ENCODE measurements around the gene UBA7.

Gene UBA7

DNA sequence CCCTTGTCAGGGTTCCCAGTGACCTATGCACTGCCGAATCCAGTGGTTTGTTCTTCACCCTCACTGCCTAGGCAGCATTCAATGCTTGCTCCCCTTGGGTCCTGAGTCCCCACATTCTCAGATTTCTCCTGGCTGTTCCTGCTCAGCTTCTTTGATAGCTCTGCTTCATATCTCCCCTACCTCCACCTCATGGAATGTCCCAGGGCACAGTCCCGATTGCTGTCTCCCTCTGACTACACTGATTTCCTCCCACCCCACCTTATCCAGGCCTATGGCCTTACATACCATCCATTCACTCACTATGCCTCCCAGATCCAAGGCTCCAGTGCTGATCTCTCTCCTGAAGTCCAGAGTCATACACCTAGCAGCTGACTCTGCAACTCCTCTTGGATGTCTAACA lies 12.6 kb downstream of the UBA7 start:
- FAIRE-seq = no peak
- no peak for TF ChIP-seq POLR2A (IDR thresholded peaks at IDR 0.05; ENCODE audit: low read depth, low read length)
- DNase-seq (ENCODE audit: insufficient read length, low spot score) = no peak

DNA sequence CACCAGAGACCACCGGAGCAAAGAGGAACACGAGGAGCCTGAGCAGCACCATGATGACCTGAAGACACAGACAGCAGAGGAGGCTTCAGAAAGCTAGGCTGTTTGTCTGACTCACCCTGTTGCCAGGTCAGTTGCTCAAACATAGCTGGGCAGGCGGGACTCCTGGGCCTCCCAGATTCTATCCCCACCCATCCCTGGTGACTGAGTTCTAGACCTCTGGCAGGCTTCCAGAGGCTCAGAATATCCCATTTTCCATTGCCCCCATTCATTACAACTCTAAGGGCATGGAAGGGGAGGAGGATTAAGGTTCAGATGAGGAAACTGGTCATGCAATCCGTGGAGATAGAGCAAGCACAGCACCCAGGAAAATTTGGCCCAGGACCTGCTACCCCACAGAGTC lies 14.0 kb downstream of the UBA7 start, which contains the start of gene CDHR4:
Gene CDHR4, minus strand, starts transcription at position 113 of the 400 bp plus-strand sequence. Its CDS starts 61 bp downstream, at position 52.
- TF ChIP-seq POLR2A (IDR thresholded peaks at IDR 0.05; ENCODE audit: low read depth, low read length) = no peak
- FAIRE-seq (peak; percentile 27), DNase-seq (ENCODE audit: insufficient read length, low spot score) (peak; percentile 91)

DNA sequence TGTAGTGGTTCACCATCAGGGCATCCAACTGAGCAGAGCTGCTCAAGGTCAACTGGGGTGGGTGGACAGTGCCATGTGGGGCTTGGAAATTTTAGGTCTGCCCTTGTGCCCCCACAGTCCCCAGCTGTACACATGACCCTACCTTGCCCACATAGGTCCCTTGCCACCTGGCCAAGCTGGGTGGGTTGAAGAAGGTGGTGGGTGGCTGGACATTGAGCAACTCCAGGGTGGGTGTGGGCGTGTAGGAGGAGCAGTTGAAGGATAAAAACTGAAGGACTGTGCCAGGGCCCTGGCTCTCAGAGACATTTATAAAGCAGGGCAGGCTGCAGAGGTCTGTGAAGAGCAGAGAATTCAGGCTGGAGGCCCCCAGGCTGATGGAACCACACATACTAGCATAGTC lies 14.6 kb downstream of the UBA7 start:
- no peak for DNase-seq (ENCODE audit: insufficient read length, low spot score)
- FAIRE-seq = no peak
- no peak for TF ChIP-seq POLR2A (IDR thresholded peaks at IDR 0.05; ENCODE audit: low read depth, low read length)

DNA sequence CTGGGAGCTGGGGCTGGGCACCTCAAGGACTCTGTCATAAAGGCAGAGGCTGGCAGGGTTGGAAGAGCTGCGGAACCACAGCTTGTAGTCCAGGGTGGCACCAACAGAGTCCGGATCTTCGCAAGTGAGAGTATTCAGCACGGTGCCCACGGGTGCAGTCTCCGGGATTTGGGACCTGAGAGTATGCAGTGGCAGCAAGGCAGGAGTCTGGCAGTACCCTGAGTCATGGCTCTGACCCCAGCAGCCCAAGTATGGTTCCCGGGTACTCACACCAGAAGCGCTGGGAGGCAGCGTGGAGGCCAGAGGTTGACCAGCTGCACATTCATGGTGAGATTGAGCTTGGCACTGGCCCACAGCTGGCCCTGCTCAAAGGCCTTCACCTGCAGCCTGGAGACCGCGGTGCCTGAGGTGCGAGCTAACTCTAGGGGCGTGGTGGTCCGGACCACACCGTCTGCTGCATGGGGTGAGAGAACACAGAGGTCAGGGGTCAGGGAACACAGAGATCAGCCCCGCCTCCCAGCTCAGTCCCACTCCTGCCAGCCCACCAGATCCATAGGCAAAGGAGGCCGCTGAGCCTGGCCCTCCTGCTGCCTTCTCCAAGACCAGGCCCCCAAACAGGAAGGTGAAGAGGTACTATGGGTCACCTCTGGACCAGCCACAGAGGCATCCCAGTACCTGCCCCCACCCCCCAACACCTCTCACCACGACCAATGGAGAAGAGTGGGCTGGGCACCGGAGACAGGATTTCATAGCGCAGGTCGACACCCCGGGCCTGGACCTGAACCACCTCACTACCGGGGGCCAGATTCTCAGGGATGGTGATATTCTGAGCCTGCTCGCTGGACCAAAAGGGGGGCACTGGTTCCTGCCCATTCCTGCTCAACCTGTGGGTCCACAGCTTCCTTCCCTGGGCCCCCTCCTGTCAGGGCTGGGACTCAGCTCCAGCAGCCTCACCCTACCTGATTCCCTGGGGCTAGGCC lies 18.5 kb downstream of the UBA7 start:
- no peak for TF ChIP-seq POLR2A (IDR thresholded peaks at IDR 0.05; ENCODE audit: low read depth, low read length)
- FAIRE-seq (no peak), DNase-seq (ENCODE audit: insufficient read length, low spot score) (no peak)

DNA sequence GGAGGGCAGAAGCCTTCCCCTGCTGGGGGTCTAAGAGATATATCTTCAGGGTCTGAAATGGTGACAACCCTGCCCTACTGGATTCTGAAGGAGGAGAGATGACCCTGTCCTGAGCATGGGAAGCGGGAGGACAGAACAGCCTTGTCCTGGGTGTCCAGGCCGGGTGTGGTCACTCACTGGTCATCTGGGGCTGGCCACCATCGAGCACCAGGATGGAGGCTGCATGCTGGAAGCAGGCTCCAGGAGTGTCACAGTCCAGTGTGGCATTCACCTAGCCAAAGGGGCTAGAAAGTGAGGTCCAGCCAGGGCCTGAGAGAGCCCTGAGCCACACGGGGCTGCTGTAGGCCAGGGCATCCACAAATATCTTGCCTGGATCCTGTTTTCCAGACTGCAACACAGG lies 19.3 kb downstream of the UBA7 start:
- TF ChIP-seq POLR2A (IDR thresholded peaks at IDR 0.05; ENCODE audit: low read depth, low read length) = no peak
- FAIRE-seq (no peak), DNase-seq (ENCODE audit: insufficient read length, low spot score) (no peak)

DNA sequence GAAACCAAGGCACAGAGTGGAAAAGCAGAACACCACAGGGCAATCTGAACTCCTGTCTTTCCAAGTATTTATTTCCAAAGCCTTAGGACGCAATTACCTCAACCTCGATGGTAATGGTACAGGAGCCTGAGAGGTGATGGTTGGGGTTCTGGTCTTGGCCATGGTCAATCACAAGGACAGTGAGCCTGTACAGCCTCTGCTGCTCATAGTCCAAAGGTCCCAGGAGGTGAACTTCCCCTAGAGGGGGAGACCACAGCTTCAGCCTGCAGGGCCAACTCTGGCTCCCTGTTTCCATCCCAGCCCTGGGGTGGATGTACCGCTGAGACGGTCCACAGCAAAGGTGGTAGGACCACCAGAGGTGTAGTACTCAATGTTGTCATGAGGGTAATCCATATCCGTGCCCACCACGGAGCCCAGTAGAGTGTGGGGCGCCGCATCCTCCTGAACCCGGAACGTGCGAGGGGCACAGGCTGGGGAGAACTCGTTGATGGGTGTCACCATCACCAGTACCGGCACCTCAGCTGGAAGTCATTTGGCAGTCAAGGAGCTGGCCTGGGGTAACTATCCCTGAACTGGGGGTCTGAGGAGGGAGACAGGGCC lies 20.2 kb downstream of the UBA7 start:
- DNase-seq (ENCODE audit: insufficient read length, low spot score) (no peak), FAIRE-seq (no peak)
- TF ChIP-seq POLR2A (IDR thresholded peaks at IDR 0.05; ENCODE audit: low read depth, low read length) = no peak

DNA sequence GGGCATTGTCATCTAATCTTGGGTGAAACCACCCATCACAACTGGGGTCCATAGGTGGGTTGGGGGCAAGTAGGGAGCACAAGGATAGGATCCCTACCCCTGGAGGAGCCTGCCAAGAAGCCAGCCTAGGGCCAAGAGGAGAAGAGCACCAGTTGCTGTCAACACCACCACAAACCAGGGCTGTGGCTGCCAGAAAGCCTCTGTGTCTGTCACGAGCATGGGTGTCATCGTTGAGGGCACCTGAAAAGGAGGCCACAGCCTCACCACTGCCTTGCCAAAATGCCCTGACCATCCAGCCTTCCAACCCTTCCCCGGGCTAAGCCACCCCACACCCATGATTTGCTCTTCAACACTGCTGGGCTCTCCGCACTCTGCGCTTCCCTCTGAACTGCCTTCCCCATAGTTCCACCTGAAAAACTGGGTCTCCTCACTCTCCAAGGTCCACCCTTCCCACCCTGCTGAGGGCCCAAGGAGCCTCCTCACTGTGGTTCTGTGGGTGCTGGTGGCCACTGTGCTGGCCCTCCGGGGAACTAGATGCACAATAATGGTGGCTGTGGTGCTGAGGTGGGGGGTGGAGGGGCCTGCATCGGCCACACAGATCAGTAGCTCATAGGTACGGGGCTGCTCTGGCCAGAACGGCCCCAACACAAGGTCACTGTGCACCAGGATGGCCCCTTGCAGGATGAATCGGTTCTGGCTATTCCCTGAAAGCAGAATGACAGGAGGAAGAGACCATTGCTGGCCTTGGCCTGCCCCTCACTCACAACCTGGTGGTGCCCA lies 21.2 kb downstream of the UBA7 start:
- no peak for TF ChIP-seq POLR2A (IDR thresholded peaks at IDR 0.05; ENCODE audit: low read depth, low read length)
- no peak for FAIRE-seq
- no peak for DNase-seq (ENCODE audit: insufficient read length, low spot score)

DNA sequence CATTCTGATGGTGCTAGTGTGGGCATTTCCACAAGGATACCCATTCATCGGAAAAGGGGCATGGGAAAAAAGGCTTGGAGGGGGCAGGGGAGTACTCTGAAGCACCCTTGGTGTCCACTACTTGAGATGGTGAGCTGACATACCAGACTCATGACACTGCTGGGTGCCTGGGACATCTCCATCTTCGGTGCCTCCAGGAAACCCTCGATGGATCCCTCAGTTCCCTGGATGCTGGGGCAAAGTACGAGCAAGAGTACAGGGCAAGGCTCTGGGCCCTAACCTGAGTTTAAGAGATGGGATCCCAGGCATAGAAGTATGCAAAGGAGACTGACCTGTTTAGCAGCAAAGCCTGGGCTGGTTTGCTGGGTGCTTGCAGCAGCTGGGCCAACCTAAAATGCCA lies 22.2 kb downstream of the UBA7 start:
- DNase-seq (ENCODE audit: insufficient read length, low spot score) = no peak
- no peak for TF ChIP-seq POLR2A (IDR thresholded peaks at IDR 0.05; ENCODE audit: low read depth, low read length)
- FAIRE-seq = no peak

DNA sequence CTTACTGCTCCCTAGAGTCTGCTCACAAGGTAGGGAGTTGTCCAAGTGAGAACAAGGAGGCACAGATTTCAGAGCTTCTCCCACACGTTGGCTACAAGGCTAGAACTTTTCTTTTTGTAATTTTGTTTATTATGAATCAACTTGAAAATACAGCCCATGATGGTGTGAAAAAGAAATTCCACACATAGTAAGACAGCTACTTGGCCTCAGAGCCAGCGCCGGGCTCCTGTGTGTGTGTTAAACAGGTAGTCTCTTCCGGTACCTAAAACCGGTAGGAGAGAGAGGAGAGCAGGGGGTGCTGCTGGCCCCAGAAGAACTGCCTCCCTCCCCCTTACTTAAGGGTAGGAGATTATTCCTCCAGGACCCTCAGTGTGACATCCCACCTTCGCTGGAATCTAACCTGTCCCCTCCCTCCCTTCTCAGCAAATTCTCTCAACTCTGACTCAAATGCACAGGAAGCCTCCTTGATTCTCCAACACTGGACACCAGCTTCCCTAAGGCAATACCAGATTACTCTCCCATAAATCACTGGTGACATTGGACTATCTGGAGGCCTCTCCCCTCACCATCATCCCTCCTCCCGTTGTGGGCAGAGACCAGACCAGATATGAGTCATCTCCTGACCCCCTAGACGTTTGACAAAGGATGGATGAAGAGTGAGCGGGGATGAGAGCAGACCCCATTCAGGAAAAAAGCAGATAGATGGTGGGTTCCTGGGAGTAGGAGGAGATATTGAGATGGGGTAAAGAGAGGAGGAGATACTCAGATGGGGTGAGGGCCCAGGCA lies 22.9 kb downstream of the UBA7 start:
- TF ChIP-seq POLR2A (IDR thresholded peaks at IDR 0.05; ENCODE audit: low read depth, low read length) = no peak
- FAIRE-seq = no peak
- DNase-seq (ENCODE audit: insufficient read length, low spot score) = no peak

DNA sequence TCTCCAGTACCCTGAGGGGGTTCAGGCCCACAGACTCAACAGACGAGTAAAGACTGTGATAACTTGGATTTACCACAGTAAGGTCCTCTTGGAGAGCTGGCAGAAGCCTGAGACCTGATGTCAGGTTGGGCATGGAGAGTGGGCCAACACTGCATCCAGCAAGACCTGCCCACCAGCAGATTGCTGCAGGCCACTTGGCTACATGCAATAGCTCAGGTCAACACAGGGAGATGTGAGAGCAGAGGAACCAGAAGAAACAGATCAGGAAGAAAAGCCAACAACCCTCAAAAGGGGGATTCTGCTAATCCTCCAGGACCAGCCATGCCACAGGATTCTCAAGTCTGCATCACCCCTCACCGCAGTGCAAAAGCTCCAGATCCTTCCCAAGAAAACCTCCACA lies 25.7 kb downstream of the UBA7 start:
- no peak for DNase-seq (ENCODE audit: insufficient read length, low spot score)
- no peak for FAIRE-seq
- TF ChIP-seq POLR2A (IDR thresholded peaks at IDR 0.05; ENCODE audit: low read depth, low read length) = no peak

DNA sequence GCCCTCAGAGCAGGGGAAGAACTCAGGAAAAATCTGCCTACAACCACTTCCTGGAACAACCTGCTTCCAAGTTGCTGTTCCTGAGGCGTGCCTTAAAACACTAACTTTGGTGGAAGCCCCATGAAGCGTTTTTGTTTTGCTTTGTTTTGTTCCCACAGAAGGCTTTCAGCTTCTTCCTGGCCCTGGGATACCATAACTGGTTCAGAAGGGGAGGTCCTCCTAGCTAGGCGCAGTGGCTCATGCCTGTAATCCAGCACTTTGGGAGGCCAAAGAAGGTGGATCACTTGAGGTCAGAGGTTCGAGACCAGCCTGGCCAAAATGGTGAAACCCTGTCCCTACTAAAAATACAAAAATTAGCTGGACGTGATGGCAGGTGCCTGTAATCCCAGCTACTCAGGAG lies 26.2 kb downstream of the UBA7 start:
- FAIRE-seq (no peak), DNase-seq (ENCODE audit: insufficient read length, low spot score) (no peak)
- no peak for TF ChIP-seq POLR2A (IDR thresholded peaks at IDR 0.05; ENCODE audit: low read depth, low read length)

DNA sequence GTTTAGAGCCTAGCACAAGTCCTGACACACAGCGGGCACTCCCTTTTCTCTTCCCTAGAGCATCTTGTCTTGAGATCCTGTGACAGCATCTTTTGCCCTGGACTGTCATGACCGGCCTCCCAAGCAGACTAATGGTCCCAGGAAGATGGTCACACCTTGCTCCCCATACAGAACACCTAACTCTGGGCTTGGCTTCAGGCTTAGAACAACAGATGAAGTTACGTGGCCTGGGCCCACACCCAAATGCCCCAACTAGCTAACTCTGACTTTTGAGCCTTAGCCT lies 26.6 kb downstream of the UBA7 start:
- no peak for TF ChIP-seq POLR2A (IDR thresholded peaks at IDR 0.05; ENCODE audit: low read depth, low read length)
- no peak for FAIRE-seq
- DNase-seq (ENCODE audit: insufficient read length, low spot score) = no peak

DNA sequence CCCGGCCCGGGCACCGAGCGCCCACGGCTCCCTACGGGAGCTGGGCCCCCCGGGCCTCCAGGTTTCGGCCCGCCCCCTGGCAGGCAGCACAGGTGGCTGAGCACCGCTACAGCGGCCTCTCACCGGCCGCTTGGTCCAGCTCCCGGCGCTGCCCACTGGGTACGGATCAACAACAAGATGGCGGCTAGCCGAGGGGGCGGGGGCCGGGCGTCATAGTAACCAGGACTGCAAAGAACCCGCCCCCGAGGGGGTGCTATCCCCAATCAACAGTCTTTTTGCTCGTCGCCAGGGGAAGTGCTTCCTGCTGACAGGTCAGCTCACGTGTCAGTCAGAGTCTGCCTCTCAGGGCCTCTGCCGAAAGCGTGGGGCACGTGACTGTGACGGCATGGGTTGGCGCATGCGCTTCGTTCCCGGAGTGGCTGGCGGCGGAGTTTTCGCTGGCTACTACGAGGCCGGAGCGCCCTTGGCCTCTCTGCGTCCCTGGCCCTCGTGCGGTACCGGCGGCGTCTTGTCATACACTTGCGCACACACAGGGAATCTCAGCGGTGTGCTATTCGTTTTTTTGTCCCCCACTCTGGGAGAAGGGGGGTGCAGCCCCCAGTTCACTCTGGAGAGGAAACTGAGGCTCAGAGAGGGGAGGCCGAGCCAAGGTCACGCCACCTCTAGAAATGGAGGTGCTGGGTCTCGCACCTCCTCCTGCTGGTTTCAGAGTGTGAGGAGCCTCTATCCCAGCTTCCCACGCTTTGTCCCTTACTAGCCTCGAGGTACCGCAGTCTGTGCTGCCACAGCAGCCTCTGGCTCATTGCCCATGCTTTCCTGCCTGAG lies 27.2 kb downstream of the UBA7 start, which contains the start of gene IP6K1:
Gene IP6K1, minus strand, starts transcription at position 186 of the 825 bp plus-strand sequence. CDS start 38,502 bp downstream, outside the sequence.
- peak; percentile 91 for TF ChIP-seq POLR2A (IDR thresholded peaks at IDR 0.05; ENCODE audit: low read depth, low read length)
- FAIRE-seq = peak; percentile 71
- peak; percentile 100 for DNase-seq (ENCODE audit: insufficient read length, low spot score)
